Gastrocnemius medialis (tissue), 4 donors: ENCODE data around the gene GYG2. TPM values are rescaled to one million over a fixed set of nuclear protein-coding genes. Genes with fewer than 3 reads are reported as not detected.

Experiments used
- ATAC-seq, 2 donors: fragments of 150-250 bp; one replicate each; pipeline ENCODE4 v1.9.1; 2016
- DNase-seq, 2 donors: peaks; one replicate each; pipeline ENCODE4 v3.0.0-alpha.2; 2019
- H3K27ac ChIP-seq, 4 donors: fragments of 200-600 bp; sonication (generic); 1 replicate in 1 of 4; 2 replicates in 3 of 4; pipeline ENCODE4 v1.5.1; 2016 to 2018; ENCODE audit warnings: mild to moderate bottlenecking in 2 of 4, moderate library complexity in 1 of 4
- H3K27me3 ChIP-seq, 3 donors: fragments of 200-600 bp; sonication (generic) in 2 of 3; 1 replicate in 1 of 3; 2 replicates in 2 of 3; pipeline versions ENCODE4 v1.5.1 to v1.6.0; 2016 to 2019; ENCODE audit warnings: mild to moderate bottlenecking in 1 of 3, moderate library complexity in 1 of 3
- H3K36me3 ChIP-seq, 2 donors: fragments of 200-600 bp; sonication (generic) in 1 of 2; one replicate each; pipeline ENCODE4 v1.5.1; 2017 to 2018
- H3K4me1 ChIP-seq, 2 donors: fragments of 200-600 bp; sonication (generic) in 1 of 2; one replicate each; pipeline ENCODE4 v1.5.1; 2016 to 2017; ENCODE audit warnings: mild to moderate bottlenecking in 2 of 2
- H3K4me3 ChIP-seq, 4 donors: fragments of 200-600 bp; sonication (generic) in 3 of 4; 1 replicate in 1 of 4; 2 replicates in 3 of 4; pipeline ENCODE4 v1.5.1; 2016 to 2019; ENCODE audit warnings: mild to moderate bottlenecking in 2 of 4
- H3K9me3 ChIP-seq, 3 donors: fragments of 200-600 bp; sonication (generic) in 2 of 3; 1 replicate in 1 of 3; 2 replicates in 2 of 3; pipeline ENCODE4 v1.5.1; 2016 to 2019
- CTCF ChIP-seq, 5 experiments: fragments of 450-650 bp in 3 of 5; fragments of 200-600 bp in 2 of 5; sonication (generic) in 2 of 5; IDR thresholded peaks in 4 of 5; conservative IDR thresholded peaks in 1 of 5; 1 replicate in 4 of 5; 2 replicates in 1 of 5; pipeline ENCODE4 v1.5.1; 2016 to 2019; ENCODE audit warnings: antibody characterized with exemption in 5 of 5, mild to moderate bottlenecking in 3 of 5, moderate library complexity in 3 of 5
- POLR2A ChIP-seq, 2 donors: fragments of 450-650 bp; IDR thresholded peaks; one replicate each; pipeline ENCODE4 v1.6.1; 2017; ENCODE audit warnings: antibody characterized with exemption in 2 of 2, mild to moderate bottlenecking in 2 of 2, moderate library complexity in 2 of 2
- in situ Hi-C, 4 donors: fragments of 200-750 bp; cut with MboI; loops; one replicate each; pipeline versions ENCODE4 v1.15.0 to v1.8.0; 2017; ENCODE audit warnings: low sequenced_read_pairs in 4 of 4
- intact Hi-C: fragments of 100-400 bp; cut with DNase I; formaldehyde crosslinking; loops from one replicate; pipeline ENCODE4 v1.15.1; 2023; ENCODE audit warnings: low total_unique reads
- total RNA-seq, 4 donors: library from RNA; depleted of rRNA; stranded (reverse); fragments of >200 nt; gene quantifications; one replicate each; pipeline versions ENCODE4 v1.1.0 to v1.2.3, GENCODE V29; 2016

GYG2 gene
- total RNA-seq, 4 donors from 2014 or later = 0.67 to 0.92 TPM; not detected in 2

- H3K27ac ChIP-seq = no peak overlapping the region
- intact Hi-C loops = no loop called here
These were observed 255 bp downstream of the GYG2 start for GRCh38 chrX:2828959-2829411.

GRCh38 chrX:2829469-2830246 lies 928 bp downstream of the GYG2 start:
- no peaks in the 10 kb centered on the region for H3K36me3 ChIP-seq
- no peaks in the 10 kb centered on the region for H3K4me1 ChIP-seq
- in situ Hi-C loops = no loop called here
- intact Hi-C loops = no loop called here
- ATAC-seq = no peak
- H3K27ac ChIP-seq = no peak overlapping the region
- no peaks in the 10 kb centered on the region for H3K9me3 ChIP-seq
- peak overlapping the region in 1 of 4 donors; percentile 18 for H3K4me3 ChIP-seq
- no peak for TF ChIP-seq CTCF (IDR thresholded peaks at IDR 0.05 in 4 of 5, conservative IDR thresholded peaks at IDR 0.05 in 1 of 5)
- no peak for TF ChIP-seq POLR2A (IDR thresholded peaks at IDR 0.05)
- peaks cover 0 to 38% (median 32%) of the 10 kb centered on the region in 3 donors for H3K27me3 ChIP-seq
- no peak for DNase-seq

More at GRCh38 chrX:2828959-2829411, 255 bp downstream of the GYG2 start:
- Histone ChIP-seq H3K36me3 (no peaks in the 10 kb centered on the region), H3K27me3 (peaks cover 0 to 38% (median 32%) of the 10 kb centered on the region in 3 donors), H3K4me1 (no peaks in the 10 kb centered on the region), H3K9me3 (no peaks in the 10 kb centered on the region), H3K4me3 (peak overlapping the region in 1 of 4 donors; percentile 18)
- TF ChIP-seq CTCF (IDR thresholded peaks at IDR 0.05 in 4 of 5, conservative IDR thresholded peaks at IDR 0.05 in 1 of 5) (no peak), POLR2A (IDR thresholded peaks at IDR 0.05) (no peak)
- in situ Hi-C loops = no loop called here
- ATAC-seq (no peak), DNase-seq (no peak)

GRCh38 chrX:2831471-2832228 lies 2.9 kb downstream of the GYG2 start:
- DNase-seq (no peak), ATAC-seq (no peak)
- no peak overlapping the region for H3K27ac ChIP-seq
- H3K4me3 ChIP-seq = no peak overlapping the region
- no peaks in the 10 kb centered on the region for H3K4me1 ChIP-seq
- no peaks in the 10 kb centered on the region for H3K9me3 ChIP-seq
- intact Hi-C loops = no loop called here
- TF ChIP-seq POLR2A (IDR thresholded peaks at IDR 0.05) (no peak), CTCF (IDR thresholded peaks at IDR 0.05 in 4 of 5, conservative IDR thresholded peaks at IDR 0.05 in 1 of 5) (no peak)
- in situ Hi-C loops = no loop called here
- H3K27me3 ChIP-seq = peaks cover 0 to 38% (median 32%) of the 10 kb centered on the region in 3 donors
- no peaks in the 10 kb centered on the region for H3K36me3 ChIP-seq

- H3K4me3 ChIP-seq = no peak overlapping the region
- no peaks in the 10 kb centered on the region for H3K4me1 ChIP-seq
- no peaks in the 10 kb centered on the region for H3K36me3 ChIP-seq
- in situ Hi-C loops = no loop called here
- DNase-seq (no peak), ATAC-seq (no peak)
- no peaks in the 10 kb centered on the region for H3K9me3 ChIP-seq
- no peaks in the 10 kb centered on the region for H3K27me3 ChIP-seq
- H3K27ac ChIP-seq = no peak overlapping the region
- intact Hi-C loops = no loop called here
- no peak for TF ChIP-seq CTCF (IDR thresholded peaks at IDR 0.05 in 4 of 5, conservative IDR thresholded peaks at IDR 0.05 in 1 of 5)
- TF ChIP-seq POLR2A (IDR thresholded peaks at IDR 0.05) = no peak
These were observed 9.2 kb downstream of the GYG2 start for GRCh38 chrX:2837961-2838360.
